Loucy (cell line): Measurements from ENCODE around the gene PIK3C3.

Experiments used
- EZH2phosphoT487 ChIP-seq: fragments of 200-600 bp; IDR thresholded peaks from 2 replicates; pipeline ENCODE4 v1.6.1; 2018; ENCODE audit warnings: antibody characterized with exemption, mild to moderate bottlenecking, moderate library complexity, borderline replicate concordance
- TF ChIP-seq, protein P1 (sequence below): fragments of 200-600 bp; sonication (generic); conservative IDR thresholded peaks from 2 replicates; pipeline ENCODE4 v1.5.1; 2014; ENCODE audit warnings: mild to moderate bottlenecking, antibody characterized with exemption, low read length

DNA sequence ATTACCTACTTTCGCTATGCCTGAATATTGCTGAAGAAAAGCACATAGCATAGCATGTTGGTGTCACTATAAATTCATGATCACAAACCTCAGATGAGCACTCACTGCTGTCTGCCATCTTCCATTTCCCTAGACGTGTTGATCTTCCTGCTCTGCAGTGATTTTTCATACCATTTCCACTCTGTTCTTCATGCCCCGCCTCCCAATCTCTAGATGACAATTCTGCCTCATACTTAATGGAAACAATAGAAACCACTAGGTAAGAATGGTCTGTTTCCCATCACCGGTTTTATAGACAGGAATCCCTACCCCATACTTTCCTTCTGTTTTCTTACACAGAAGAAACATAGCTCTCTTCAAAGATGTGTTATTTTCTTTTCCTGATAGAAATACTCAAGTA is 63.8 kb downstream of the PIK3C3 start:
- TF ChIP-seq, protein P1, sequence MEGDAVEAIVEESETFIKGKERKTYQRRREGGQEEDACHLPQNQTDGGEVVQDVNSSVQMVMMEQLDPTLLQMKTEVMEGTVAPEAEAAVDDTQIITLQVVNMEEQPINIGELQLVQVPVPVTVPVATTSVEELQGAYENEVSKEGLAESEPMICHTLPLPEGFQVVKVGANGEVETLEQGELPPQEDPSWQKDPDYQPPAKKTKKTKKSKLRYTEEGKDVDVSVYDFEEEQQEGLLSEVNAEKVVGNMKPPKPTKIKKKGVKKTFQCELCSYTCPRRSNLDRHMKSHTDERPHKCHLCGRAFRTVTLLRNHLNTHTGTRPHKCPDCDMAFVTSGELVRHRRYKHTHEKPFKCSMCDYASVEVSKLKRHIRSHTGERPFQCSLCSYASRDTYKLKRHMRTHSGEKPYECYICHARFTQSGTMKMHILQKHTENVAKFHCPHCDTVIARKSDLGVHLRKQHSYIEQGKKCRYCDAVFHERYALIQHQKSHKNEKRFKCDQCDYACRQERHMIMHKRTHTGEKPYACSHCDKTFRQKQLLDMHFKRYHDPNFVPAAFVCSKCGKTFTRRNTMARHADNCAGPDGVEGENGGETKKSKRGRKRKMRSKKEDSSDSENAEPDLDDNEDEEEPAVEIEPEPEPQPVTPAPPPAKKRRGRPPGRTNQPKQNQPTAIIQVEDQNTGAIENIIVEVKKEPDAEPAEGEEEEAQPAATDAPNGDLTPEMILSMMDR, result no peak
- TF ChIP-seq EZH2phosphoT487, result no peak
